ENCODE measurements around the gene DDX51.

The DDX51 gene

DNA sequence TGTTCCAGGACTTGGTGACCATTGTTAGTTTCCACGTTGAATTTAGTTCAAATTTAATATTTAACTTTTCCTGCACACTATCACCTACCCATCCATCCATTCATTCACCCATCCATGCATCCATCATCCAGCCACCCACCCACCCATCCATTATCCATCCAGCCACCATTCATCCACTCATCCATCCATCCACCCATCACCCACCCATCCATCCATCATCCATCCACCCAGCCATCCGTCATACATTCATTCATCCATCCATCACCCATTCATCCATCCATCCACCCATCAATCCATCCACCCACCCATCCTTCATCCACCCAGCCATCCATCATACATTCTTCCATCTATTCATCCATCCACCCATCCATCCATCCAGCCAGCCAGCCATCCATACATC, 22.0 kb upstream of the DDX51 start:
- no peak for DNase-seq (ENCODE audit: low read depth)

GRCh38 chr12:132165584-132165983, 21.5 kb upstream of the DDX51 start:
- no peak for DNase-seq (ENCODE audit: low read depth)

DNA sequence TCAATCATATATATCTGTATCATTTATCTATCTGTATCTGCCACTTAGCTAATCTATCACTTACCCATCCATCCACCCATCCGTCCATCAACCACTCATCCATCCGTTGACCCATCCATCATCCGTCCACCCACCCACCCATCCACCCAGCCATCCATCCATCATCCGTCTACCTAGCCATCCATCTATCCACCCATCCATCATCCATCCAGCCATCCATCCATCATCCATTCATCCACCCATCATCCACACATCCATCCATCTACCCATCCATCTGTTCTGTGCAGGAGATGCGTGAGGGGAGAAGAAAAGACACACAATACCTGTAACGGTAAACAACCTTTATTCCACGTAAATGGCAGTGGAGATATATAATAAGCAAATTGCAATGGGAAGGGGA, 20.3 kb upstream of the DDX51 start:
- no peak for DNase-seq (ENCODE audit: low read depth)

- no peak for DNase-seq (ENCODE audit: low read depth)
Observed at GRCh38 chr12:132163911-132164288, 19.8 kb upstream of the DDX51 start.

GRCh38 chr12:132163041-132163910, 19.2 kb upstream of the DDX51 start:
- DNase-seq (ENCODE audit: low read depth): no peak

GRCh38 chr12:132162508-132163031, 18.5 kb upstream of the DDX51 start:
- no peak for DNase-seq (ENCODE audit: low read depth)

DNA sequence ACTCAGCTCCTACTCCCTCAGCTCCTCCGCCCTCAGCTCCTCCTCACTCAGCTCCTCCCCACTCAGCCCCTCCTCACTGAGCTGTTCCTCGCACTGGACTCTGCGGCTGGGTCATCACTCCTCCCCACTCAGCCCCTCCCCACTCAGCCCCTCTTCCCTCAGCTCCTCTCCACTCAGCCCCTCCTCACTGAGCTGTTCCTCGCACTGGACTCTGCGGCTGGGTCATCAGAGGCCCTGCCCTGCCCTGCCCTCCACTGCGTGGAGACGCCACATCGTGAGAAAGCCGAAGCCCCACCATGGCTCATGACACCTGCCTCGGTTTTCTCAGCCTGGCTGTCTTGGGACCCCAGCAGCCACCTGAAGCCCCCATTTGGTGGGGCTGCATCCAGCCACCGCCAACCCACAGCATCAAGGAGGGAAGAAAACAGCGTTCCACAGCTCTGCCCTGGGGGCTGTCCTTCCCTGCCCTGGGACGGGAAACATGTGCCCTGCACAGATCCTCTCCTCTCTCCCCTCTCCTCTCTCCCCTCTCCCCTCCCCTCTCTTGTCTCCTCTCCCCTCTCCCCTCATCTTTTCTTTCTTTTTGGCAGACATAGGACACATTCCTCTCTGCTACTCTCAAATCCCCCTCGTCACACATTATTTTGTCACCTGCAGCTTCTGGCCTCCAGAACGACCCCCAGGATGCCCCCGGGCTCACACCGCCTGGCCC, 17.8 kb upstream of the DDX51 start:
- no peak for DNase-seq (ENCODE audit: low read depth)

DNA sequence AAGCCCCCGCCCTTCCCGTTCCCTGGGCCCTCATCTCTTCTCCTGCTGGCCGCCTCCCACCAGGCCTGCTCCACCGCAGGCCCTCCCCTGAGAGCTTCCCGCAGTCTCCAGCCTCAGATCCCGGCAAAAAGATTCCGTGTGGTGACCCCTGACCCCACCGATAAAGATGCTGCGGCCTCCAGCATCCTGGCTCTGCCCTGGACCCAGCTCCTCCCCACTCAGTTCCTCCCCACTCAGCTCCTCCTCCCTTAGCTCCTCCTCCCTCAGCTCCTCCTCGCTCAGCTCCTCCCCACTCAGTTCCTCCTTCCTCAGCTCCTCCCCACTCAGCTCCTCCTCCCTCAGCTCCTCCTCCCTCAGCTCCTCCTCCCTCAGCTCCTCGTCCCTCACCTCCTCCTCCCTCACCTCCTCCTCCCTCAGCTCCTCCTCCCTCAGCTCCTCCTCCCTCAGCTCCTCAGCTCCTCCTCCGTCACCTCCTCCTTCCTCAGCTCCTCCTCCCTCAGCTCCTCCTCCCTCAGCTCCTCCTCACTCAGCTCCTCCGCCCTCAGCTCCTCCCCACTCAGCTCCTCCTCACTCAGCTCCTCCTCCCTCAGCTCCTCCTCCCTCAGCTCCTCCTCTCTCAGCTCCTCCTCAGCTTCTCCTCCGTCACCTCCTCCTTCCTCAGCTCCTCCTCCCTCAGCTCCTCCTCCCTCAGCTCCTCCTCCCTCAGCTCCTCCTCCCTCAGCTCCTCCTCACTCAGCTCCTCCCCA, 17.1 kb upstream of the DDX51 start:
- no peak for DNase-seq (ENCODE audit: low read depth)

DNA sequence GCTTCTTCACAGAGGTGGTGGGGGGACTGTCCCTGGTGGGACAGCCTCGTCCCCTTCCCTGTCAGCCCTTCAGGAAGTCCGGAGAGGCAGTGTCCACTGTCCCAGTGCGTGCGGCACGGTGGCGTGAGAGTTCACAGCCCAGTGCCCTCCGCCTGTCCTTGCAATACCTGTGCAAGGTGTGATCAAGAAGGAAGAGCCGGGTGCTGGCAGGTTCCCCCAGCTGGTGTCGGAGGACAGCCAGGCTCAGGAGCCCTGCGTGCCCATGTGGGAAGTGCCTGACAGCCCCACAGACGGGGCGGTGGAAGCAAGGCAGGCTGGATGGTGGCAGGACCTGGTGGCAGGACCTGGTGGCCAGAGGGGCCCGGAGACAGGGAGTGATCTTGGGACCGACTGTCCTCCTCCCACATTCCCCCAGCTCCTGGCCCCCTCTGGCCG, 16.5 kb upstream of the DDX51 start:
- DNase-seq (ENCODE audit: low read depth): no peak

GRCh38 chr12:132160016-132160415, 15.9 kb upstream of the DDX51 start:
- DNase-seq (ENCODE audit: low read depth): no peak

- DNase-seq (ENCODE audit: low read depth): no peak
Observed at GRCh38 chr12:132159555-132160003, 15.5 kb upstream of the DDX51 start.

DNA sequence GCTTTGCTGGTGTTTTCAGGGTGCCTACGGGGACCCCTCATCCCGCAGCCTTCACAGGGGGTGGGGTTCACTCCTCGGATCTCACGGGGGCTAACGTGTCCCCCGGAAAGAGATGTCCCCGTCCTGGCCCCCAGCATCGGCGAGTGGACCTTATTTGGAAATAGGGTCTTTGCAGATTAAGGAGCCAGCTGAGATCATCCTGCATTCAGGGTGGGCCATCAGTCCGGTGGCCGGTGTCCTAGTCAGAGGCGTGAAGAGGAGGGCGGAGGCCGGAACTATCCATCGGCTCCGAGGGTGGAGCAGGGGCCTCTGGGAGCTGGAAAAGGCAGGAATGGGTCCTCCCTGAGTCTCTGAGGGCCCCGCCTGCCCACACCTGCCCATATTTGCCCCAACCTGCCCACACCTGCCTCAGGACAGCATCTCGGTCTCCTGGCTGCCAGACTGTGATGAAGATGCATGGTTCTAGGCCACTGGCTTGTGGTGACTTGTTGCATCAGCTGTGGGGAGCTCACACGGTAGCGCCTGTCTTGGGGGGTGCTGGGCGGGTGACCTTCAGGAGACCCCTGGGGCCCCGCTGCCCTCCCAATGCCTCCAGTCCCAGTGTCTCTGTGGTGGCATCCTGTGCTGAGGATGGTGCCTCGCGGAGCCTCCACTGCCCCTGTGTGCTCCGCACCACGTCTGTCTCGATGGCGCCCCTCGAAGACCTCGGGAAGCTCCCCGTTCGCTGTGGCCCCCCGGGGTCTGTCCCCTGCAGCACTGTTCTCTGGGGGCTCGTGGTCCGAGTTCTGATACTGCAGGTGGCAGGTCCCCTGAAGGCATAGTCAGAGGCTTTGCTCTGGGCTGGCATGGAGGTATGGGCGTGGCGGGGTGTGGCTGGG, 14.8 kb upstream of the DDX51 start:
- no peak for DNase-seq (ENCODE audit: low read depth)

GRCh38 chr12:132157733-132158409, 13.8 kb upstream of the DDX51 start:
- no peak for DNase-seq (ENCODE audit: low read depth)

GRCh38 chr12:132156573-132157325, 12.6 kb upstream of the DDX51 start:
- no peak for DNase-seq (ENCODE audit: low read depth)

DNA sequence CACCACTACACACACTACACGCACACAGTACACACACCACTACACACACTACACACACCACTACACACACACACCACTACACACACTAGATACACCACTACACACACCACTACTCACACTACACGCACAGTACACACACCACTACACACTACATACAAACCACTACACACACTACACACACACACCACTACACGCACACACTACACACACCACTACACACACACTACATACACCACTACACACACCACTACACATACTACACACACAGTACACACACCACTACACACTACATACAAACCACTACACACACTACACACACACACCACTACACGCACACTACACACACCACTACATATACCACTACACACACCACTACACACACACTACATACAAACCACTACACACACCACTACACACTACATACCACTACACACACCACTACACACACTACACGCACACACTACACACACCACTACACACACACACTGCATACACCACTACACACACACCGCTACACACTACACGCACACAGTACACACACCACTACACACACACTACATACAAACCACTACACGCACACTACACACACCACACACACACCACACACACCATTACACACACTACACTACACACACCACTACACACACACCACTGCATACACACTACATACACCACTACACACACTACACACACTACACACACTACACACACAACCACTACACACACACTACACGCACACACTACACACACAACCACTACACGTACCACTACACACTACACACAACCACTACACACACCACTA, 11.9 kb upstream of the DDX51 start:
- no peak for DNase-seq (ENCODE audit: low read depth)

DNA sequence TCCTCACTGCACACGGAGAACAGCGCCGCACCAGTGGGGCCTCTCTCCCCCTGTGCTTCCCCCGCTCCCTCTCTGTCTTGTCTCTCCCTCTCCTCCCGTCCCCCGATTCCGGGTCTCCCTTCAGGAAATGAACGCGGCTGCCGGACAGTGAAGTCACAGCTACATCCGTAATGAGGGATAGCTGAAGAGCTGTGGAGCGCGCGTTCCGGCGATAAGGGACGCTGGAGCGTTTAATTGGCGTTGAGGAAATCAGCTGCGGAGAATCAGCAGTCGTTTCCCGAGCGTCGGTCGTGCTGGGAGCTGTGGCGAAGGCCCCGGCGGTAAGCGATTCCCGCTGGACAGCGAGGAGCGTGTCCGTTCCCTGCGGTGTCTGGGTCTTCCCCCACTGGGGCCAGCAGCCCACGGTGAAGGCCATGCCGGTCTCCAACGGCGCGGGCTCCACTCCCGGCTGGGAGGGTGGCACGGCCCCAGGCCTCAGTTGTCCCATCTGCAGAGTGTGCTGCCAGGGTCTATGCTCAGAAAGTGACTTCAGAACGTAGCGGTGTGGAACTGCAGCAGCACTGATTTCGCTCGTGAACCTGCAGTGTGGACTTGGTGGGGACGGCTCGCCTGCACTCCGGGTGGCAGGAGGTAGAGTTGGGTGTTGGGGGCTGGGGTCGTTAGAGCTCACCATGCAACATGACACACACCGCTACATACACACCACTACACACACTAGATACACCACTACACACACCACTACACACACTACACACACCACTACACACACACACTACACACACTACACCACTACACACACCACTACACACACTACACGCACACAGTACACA, 11.0 kb upstream of the DDX51 start:
- DNase-seq (ENCODE audit: low read depth): no peak

- no peak for DNase-seq (ENCODE audit: low read depth)
Observed at GRCh38 chr12:132154341-132154761, 10.2 kb upstream of the DDX51 start.
